ENCODE results near the gene NXN. TPM values are rescaled to one million over a fixed set of nuclear protein-coding genes. Genes with fewer than 3 reads are reported as not detected.
A peak's percentile ranks its signal among the peaks of the same experiment; 100 is the strongest.

The NXN gene
- polyA plus RNA-seq, 1 experiment, result 118 TPM

- ChIA-PET POLR2A (interaction anchor here (0.7 to 1.1 kb wide), 7 partner anchors 15 to 251 kb away, joined by 3 to 5 read pairs (median 3); partner anchors contain the start of genes GLOD4, MRM3 and TIMM22), CTCF (interaction anchor here (0.7 to 2.4 kb wide), 47 partner anchors 8 to 569 kb away, joined by 3 to 33 read pairs (median 5); partner anchors contain the start of genes GEMIN4, GLOD4, MRM3 and TIMM22)
- H3K9me3 ChIP-seq (ENCODE audit: control insufficient read depth, insufficient read depth, low read length), result peaks cover 5% of the 10 kb centered on the region; the same call in 1 of the 2 replicates
- no peak for TF ChIP-seq CTCF (IDR thresholded peaks at IDR 0.05; ENCODE audit: low read depth, low read length)
- no peak for DNase-seq (ENCODE audit: low read depth, low spot score)
- H3K4me3 ChIP-seq (ENCODE audit: low read depth, low read length), result no peak overlapping the region
- H3K27ac ChIP-seq (ENCODE audit: low read depth, low read length), result peak overlapping the region; percentile 11
- no peaks in the 10 kb centered on the region for H3K27me3 ChIP-seq (ENCODE audit: control insufficient read depth, insufficient read depth, low read length)
These were observed 1.7 kb upstream of the NXN start for GRCh38 chr17:981292-981658.

- Histone ChIP-seq H3K27ac (ENCODE audit: low read depth, low read length) (peak overlapping the region; percentile 57), H3K9me3 (ENCODE audit: control insufficient read depth, insufficient read depth, low read length) (peaks cover 5% of the 10 kb centered on the region; the same call in 1 of the 2 replicates), H3K4me3 (ENCODE audit: low read depth, low read length) (peak overlapping the region; percentile 61), H3K27me3 (ENCODE audit: control insufficient read depth, insufficient read depth, low read length) (no peaks in the 10 kb centered on the region)
- ChIA-PET POLR2A (interaction anchor here (0.6 to 2.4 kb wide), 15 partner anchors 16 to 430 kb away, joined by 3 to 13 read pairs (median 3); partner anchors contain the start of genes GLOD4, MRM3, TIMM22 and VPS53), CTCF (interaction anchor here (0.5 to 2.4 kb wide), 53 partner anchors 9 to 568 kb away, joined by 3 to 33 read pairs (median 5); partner anchors contain the start of genes GEMIN4, GLOD4, MRM3 and TIMM22)
- no peak for DNase-seq (ENCODE audit: low read depth, low spot score)
- peak; percentile 79 for TF ChIP-seq CTCF (IDR thresholded peaks at IDR 0.05; ENCODE audit: low read depth, low read length)
These were observed 1.1 kb upstream of the NXN start for GRCh38 chr17:980406-981291.

- POLR2A ChIA-PET, result interaction anchor here (1.0 to 2.4 kb wide), 4 partner anchors 28 to 51 kb away, joined by 3 to 13 read pairs (median 8); no protein-coding TSS in a partner anchor
- no peak for DNase-seq (ENCODE audit: low read depth, low spot score)
- peak overlapping the region; percentile 73 for H3K4me3 ChIP-seq (ENCODE audit: low read depth, low read length)
- CTCF ChIA-PET, result interaction anchor here (0.8 to 2.4 kb wide), 4 partner anchors 17 to 815 kb away, joined by 3 to 33 read pairs (median 4); partner anchors contain the start of genes GEMIN4 and TIMM22
- H3K27me3 ChIP-seq (ENCODE audit: control insufficient read depth, insufficient read depth, low read length), result no peaks in the 10 kb centered on the region
- no peak overlapping the region for H3K27ac ChIP-seq (ENCODE audit: low read depth, low read length)
- H3K9me3 ChIP-seq (ENCODE audit: control insufficient read depth, insufficient read depth, low read length), result peaks cover 5% of the 10 kb centered on the region; the same call in 1 of the 2 replicates
- no peak for TF ChIP-seq CTCF (IDR thresholded peaks at IDR 0.05; ENCODE audit: low read depth, low read length)
These were observed 401 bp downstream of the NXN start for GRCh38 chr17:979212-979538.

GRCh38 chr17:978103-979093 is 1.2 kb downstream of the NXN start:
- Histone ChIP-seq H3K4me3 (ENCODE audit: low read depth, low read length) (peak overlapping the region; percentile 86), H3K27me3 (ENCODE audit: control insufficient read depth, insufficient read depth, low read length) (no peaks in the 10 kb centered on the region), H3K9me3 (ENCODE audit: control insufficient read depth, insufficient read depth, low read length) (peaks cover 5% of the 10 kb centered on the region; the same call in 1 of the 2 replicates), H3K27ac (ENCODE audit: low read depth, low read length) (peak overlapping the region; percentile 52)
- TF ChIP-seq CTCF (IDR thresholded peaks at IDR 0.05; ENCODE audit: low read depth, low read length), result no peak
- ChIA-PET POLR2A (interaction anchor here (1.1 to 2.4 kb wide), 2 partner anchors 27 to 50 kb away, joined by 9 to 13 read pairs; no protein-coding TSS in a partner anchor), CTCF (interaction anchor here (1.2 to 1.4 kb wide), 2 partner anchors 78 to 209 kb away, joined by 3 to 4 read pairs; no protein-coding TSS in a partner anchor)
- no peak for DNase-seq (ENCODE audit: low read depth, low spot score)
